Adrenal gland (tissue), 12 donors: ENCODE data around the gene ASB2. TPM values are rescaled to one million over a fixed set of nuclear protein-coding genes. Genes with fewer than 3 reads are reported as not detected.

Source experiments
- DNase-seq, 7 donors: peaks; one replicate each; pipeline ENCODE4 v3.0.0-alpha.2; 2019 to 2020
- H3K27ac ChIP-seq, 5 donors: fragments of 200-600 bp; sonication (generic) in 4 of 5; 1 replicate in 3 of 5; 2 replicates in 2 of 5; pipeline versions ENCODE4 v1.5.1 to v1.8.0; 2016 to 2020; ENCODE audit warnings: mild to moderate bottlenecking in 1 of 5
- H3K27me3 ChIP-seq: fragments of 200-600 bp; 2 replicates; pipeline ENCODE4 v1.8.0; 2021
- H3K36me3 ChIP-seq, 2 donors: fragments of 200-600 bp; replicated peaks in 1 of 2; 1 replicate in 1 of 2; 2 replicates in 1 of 2; pipeline versions ENCODE4 v1.5.1 to v1.8.0; 2018 to 2022
- H3K4me1 ChIP-seq, 2 donors: fragments of 200-600 bp; replicated peaks in 1 of 2; 1 replicate in 1 of 2; 2 replicates in 1 of 2; pipeline versions ENCODE4 v1.5.1 to v1.8.0; 2018 to 2021
- H3K4me3 ChIP-seq, 4 donors: fragments of 200-600 bp; sonication (generic) in 3 of 4; one replicate each; pipeline ENCODE4 v1.5.1; 2016 to 2018
- H3K9me3 ChIP-seq, 3 donors: fragments of 200-600 bp; sonication (generic) in 1 of 3; replicated peaks in 1 of 3; 1 replicate in 2 of 3; 2 replicates in 1 of 3; pipeline versions ENCODE4 v1.5.1 to v1.8.0; 2016 to 2021
- CTCF ChIP-seq, 6 experiments: fragments of 450-650 bp in 4 of 6; fragments of 200-600 bp in 2 of 6; sonication (generic) in 1 of 6; IDR thresholded peaks; 1 replicate in 5 of 6; 2 replicates in 1 of 6; pipeline versions ENCODE4 v1.5.1 to v1.8.0; 2016 to 2021; ENCODE audit warnings: antibody characterized with exemption in 6 of 6, mild to moderate bottlenecking in 2 of 6, moderate library complexity in 1 of 6
- POLR2A ChIP-seq, 2 donors: fragments of 450-650 bp; IDR thresholded peaks; one replicate each; pipeline ENCODE4 v1.6.1; 2017; ENCODE audit warnings: antibody characterized with exemption in 2 of 2, mild to moderate bottlenecking in 2 of 2, moderate library complexity in 1 of 2
- WGBS, 4 donors: extraction: QIAGEN DNeasy Blood & Tissue Kit in 2 of 4; methylation state at CpG; one replicate each; pipeline versions ENCODE4 v1.1.5 to v1.1.7; 2013 to 2017; 5-methylcytosine and 5-hydroxymethylcytosine counted together
- intact Hi-C, 2 donors: fragments of 100-400 bp; cut with DNase I; formaldehyde crosslinking; loops; one replicate each; pipeline versions ENCODE4 v1.14.1 to v1.15.0; 2022 to 2023
- polyA plus RNA-seq, 3 donors: library from polyadenylated mRNA; stranded (reverse); fragments of 200-250 nt in 2 of 3; fragments of 350-450 nt in 1 of 3; fragmentation: Illumina TruSeq in 1 of 3; extraction: RNeasy Lipid Tissue Mini Kit (QIAGEN cat#74804) in 1 of 3; gene quantifications; one replicate each; pipeline ENCODE4 v1.2.3, GENCODE V29; 2013 to 2014
- total RNA-seq, 9 donors: library from RNA; depleted of rRNA in 4 of 9; stranded (reverse); fragments of >200 nt in 4 of 9; fragments of 120-200 nt in 1 of 9; fragmentation: NEBNext Ultra II Directional in 1 of 9; extraction: Animal tissue kit (Norgen Biotek cat#: 25700) in 1 of 9; gene quantifications; one replicate each; pipeline versions ENCODE4 v1.1.0 to v1.2.4, GENCODE V29; 2013 to 2023
- donor health status: healthy with polysubstance abuse.
- donor health status: Bipolar disorder and iron deficiency.
- donor health status: DM: yes; HTN: yes; CAD: no.
- donor health status: DM: no; HTN: no; CAD: no.
- donor health status: DM: no; HTN: no; CAD: no.
- donor health status: DM: yes; HTN: yes; CAD: no.

ASB2 gene
- total and polyA plus RNA-seq, 12 donors = 0.19 to 5.9 (median 0.66) TPM; not detected in 1

GRCh38 chr14:93953263-93953662 lies 23.1 kb downstream of the ASB2 start:
- intact Hi-C loops = no loop called here
- Histone ChIP-seq H3K4me3 (no peak overlapping the region), H3K9me3 (no peaks in the 10 kb centered on the region), H3K27ac (no peak overlapping the region), H3K36me3 (no peaks in the 10 kb centered on the region), H3K4me1 (peaks cover 0 to 20% of the 10 kb centered on the region in 2 donors), H3K27me3 (no peaks in the 10 kb centered on the region)
- TF ChIP-seq POLR2A (IDR thresholded peaks at IDR 0.05) (no peak), CTCF (IDR thresholded peaks at IDR 0.05) (no peak)
- 74 to 87% (median 78%) methylated on average over 3 to 14 of the region's 14 CpGs for WGBS, 4 donors
- DNase-seq = no peak

DNA sequence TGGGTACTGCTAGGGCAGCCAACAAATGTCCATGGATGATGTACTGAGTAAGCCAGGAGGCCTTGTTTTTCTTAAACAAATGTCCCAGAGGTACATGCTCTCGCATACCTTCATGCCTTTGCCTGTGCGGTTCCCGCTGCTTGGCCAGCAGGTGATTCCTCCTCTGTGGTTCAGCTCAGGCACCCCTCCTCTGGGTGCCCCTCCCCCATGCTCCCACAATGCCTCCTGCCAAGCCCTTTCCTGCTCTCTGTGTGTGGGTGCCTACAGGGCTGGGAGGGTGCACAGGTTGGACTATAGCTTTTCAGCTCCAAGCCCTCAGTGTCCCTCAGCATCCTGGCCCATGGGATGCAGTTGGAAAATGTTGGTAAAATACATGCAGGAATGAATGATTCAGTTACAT lies 23.5 kb downstream of the ASB2 start:
- Histone ChIP-seq H3K36me3 (no peaks in the 10 kb centered on the region), H3K4me1 (peaks cover 0 to 20% of the 10 kb centered on the region in 2 donors), H3K9me3 (no peaks in the 10 kb centered on the region), H3K27ac (no peak overlapping the region), H3K27me3 (no peaks in the 10 kb centered on the region), H3K4me3 (no peak overlapping the region)
- 89 to 100% (median 94%) methylated on average over 3 of the region's 3 CpGs for WGBS, 4 donors
- no peak for TF ChIP-seq POLR2A (IDR thresholded peaks at IDR 0.05)
- TF ChIP-seq CTCF (IDR thresholded peaks at IDR 0.05) = no peak
- no peak for DNase-seq
- intact Hi-C loops = no loop called here

- no peak overlapping the region for H3K27ac ChIP-seq
- no peaks in the 10 kb centered on the region for H3K27me3 ChIP-seq
- WGBS, 4 donors = 37 to 66% (median 50%) methylated on average over 4 to 7 of the region's 7 CpGs
- H3K9me3 ChIP-seq = no peaks in the 10 kb centered on the region
- TF ChIP-seq CTCF (IDR thresholded peaks at IDR 0.05) (no peak), POLR2A (IDR thresholded peaks at IDR 0.05) (no peak)
- H3K4me3 ChIP-seq = no peak overlapping the region
- peaks cover 0 to 20% of the 10 kb centered on the region in 2 donors for H3K4me1 ChIP-seq
- DNase-seq = no peak
- intact Hi-C loops = no loop called here
- H3K36me3 ChIP-seq = no peaks in the 10 kb centered on the region
Measured at GRCh38 chr14:93951635-93952540, 24.5 kb downstream of the ASB2 start.

GRCh38 chr14:93950948-93951634 lies 25.3 kb downstream of the ASB2 start:
- Histone ChIP-seq H3K4me1 (peaks cover 0 to 27% of the 10 kb centered on the region in 2 donors), H3K36me3 (no peaks in the 10 kb centered on the region), H3K9me3 (no peaks in the 10 kb centered on the region), H3K27me3 (no peaks in the 10 kb centered on the region), H3K4me3 (no peak overlapping the region), H3K27ac (no peak overlapping the region)
- DNase-seq = no peak
- no peak for TF ChIP-seq POLR2A (IDR thresholded peaks at IDR 0.05)
- no peak for TF ChIP-seq CTCF (IDR thresholded peaks at IDR 0.05)
- 82 to 89% (median 87%) methylated on average over 18 to 20 of the region's 20 CpGs for WGBS, 4 donors
- intact Hi-C loops = no loop called here
